HG03439 (cell line): ENCODE data around the gene DCUN1D4.

ENCODE experiments used
- ATAC-seq: cut with Tn5 transposase; IDR thresholded peaks from one replicate; pipeline ENCODE4 v1.9.1; 2021; ENCODE audit warnings: mild to moderate bottlenecking, moderate library complexity; ENCODE audit not compliant: unreplicated experiment

The DCUN1D4 gene

GRCh38 chr4:51960486-51960885 is 117.5 kb downstream of the DCUN1D4 start:
- ATAC-seq = no peak

GRCh38 chr4:51963841-51964517 is 121.0 kb downstream of the DCUN1D4 start:
- ATAC-seq = no peak

GRCh38 chr4:51965862-51966261 is 122.9 kb downstream of the DCUN1D4 start:
- no peak for ATAC-seq
